ENCODE measurements around the gene CYB5RL. TPM values are rescaled to one million over a fixed set of nuclear protein-coding genes. Genes with fewer than 3 reads are reported as not detected.

CYB5RL gene
- total and polyA plus RNA-seq, 10 donors: 1.3 to 15.1 (median 8.9) TPM

- WGBS, 5 donors: 52 to 75% (median 57%) methylated on average over 2 to 3 of the region's 3 CpGs
- intact Hi-C loops (cut with DNase I; ENCODE audit: low total_unique reads): no loop called here
- H3K27me3 ChIP-seq (replicated peaks in 1 of 7): no peaks in the 10 kb centered on the region
- no peaks in the 10 kb centered on the region for H3K9me3 ChIP-seq
- no peak for DNase-seq
- no peak for TF ChIP-seq POLR2AphosphoS5 (IDR thresholded peaks at IDR 0.05)
- no peak for TF ChIP-seq POLR2A (IDR thresholded peaks at IDR 0.05)
- no peak for TF ChIP-seq CTCF (IDR thresholded peaks at IDR 0.05 in 8 of 11, conservative IDR thresholded peaks at IDR 0.05 in 3 of 11)
- no peak overlapping the region for H3K4me3 ChIP-seq
- peak overlapping the region in 1 of 8 donors; percentile 27 for H3K27ac ChIP-seq
- H3K36me3 ChIP-seq: no peaks in the 10 kb centered on the region
- peaks cover 0 to 17% (median 6%) of the 10 kb centered on the region in 6 donors for H3K4me1 ChIP-seq
These were observed 39.5 kb downstream of the CYB5RL start for GRCh38 chr1:54160351-54160750.

DNA sequence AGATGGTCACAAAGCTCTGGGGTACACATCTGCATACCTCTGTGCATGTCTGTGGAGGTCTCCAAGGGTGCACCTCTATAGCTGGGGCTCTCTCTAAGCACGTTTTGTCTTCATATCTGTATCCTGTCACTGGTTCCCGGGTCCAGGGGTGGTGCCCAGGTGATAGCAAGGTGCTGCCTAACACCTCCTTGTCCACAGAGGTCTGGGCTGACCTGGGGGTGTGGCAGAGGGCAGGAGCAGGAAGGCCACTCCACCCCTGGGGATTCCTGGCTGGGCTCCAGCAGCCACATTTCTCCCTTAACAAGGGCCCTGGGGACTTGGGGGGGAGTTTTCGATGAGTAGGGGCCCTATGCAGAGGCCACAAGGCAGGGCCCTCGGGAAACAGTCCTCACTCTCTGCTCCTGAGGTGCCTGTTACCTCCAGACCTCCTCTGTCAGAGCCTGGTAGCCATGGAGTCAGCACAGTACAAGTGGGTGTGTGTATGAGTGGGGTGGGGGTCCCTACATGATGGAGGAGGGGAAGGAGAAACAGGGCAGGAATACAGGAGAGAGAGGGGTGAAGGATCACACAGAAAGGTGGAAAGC is 40.0 kb downstream of the CYB5RL start:
- WGBS, 5 donors: 45 to 73% (median 69%) methylated on average over 4 of the region's 4 CpGs
- DNase-seq: peak; percentile 51
- Histone ChIP-seq H3K27ac (peak overlapping the region in 1 of 8 donors; percentile 27), H3K4me1 (peaks cover 0 to 17% (median 6%) of the 10 kb centered on the region in 6 donors), H3K9me3 (no peaks in the 10 kb centered on the region), H3K36me3 (no peaks in the 10 kb centered on the region), H3K27me3 (replicated peaks in 1 of 7) (no peaks in the 10 kb centered on the region), H3K4me3 (no peak overlapping the region)
- TF ChIP-seq CTCF (IDR thresholded peaks at IDR 0.05 in 8 of 11, conservative IDR thresholded peaks at IDR 0.05 in 3 of 11): no peak
- intact Hi-C loops (cut with DNase I; ENCODE audit: low total_unique reads): no loop called here

- Histone ChIP-seq H3K9me3 (no peaks in the 10 kb centered on the region), H3K36me3 (no peaks in the 10 kb centered on the region), H3K4me1 (peaks cover 0 to 27% (median 9%) of the 10 kb centered on the region in 6 donors), H3K4me3 (no peak overlapping the region), H3K27ac (no peak overlapping the region), H3K27me3 (replicated peaks in 1 of 7) (no peaks in the 10 kb centered on the region)
- TF ChIP-seq POLR2A (IDR thresholded peaks at IDR 0.05) (no peak), POLR2AphosphoS5 (IDR thresholded peaks at IDR 0.05) (no peak), CTCF (IDR thresholded peaks at IDR 0.05 in 8 of 11, conservative IDR thresholded peaks at IDR 0.05 in 3 of 11) (no peak)
- peak; percentile 37 for DNase-seq
- intact Hi-C loops (cut with DNase I; ENCODE audit: low total_unique reads): no loop called here
- WGBS, 5 donors: 64 to 91% (median 88%) methylated on average over 1 to 3 of the region's 3 CpGs
These were observed 41.8 kb downstream of the CYB5RL start for GRCh38 chr1:54158071-54158470.

GRCh38 chr1:54157401-54157800 is 42.4 kb downstream of the CYB5RL start:
- no peak overlapping the region for H3K27ac ChIP-seq
- 82 to 97% (median 93%) methylated on average over 6 of the region's 6 CpGs for WGBS, 5 donors
- H3K4me3 ChIP-seq: no peak overlapping the region
- H3K4me1 ChIP-seq: peaks cover 0 to 27% (median 9%) of the 10 kb centered on the region in 6 donors
- no peaks in the 10 kb centered on the region for H3K27me3 ChIP-seq (replicated peaks in 1 of 7)
- TF ChIP-seq POLR2A (IDR thresholded peaks at IDR 0.05) (no peak), CTCF (IDR thresholded peaks at IDR 0.05 in 8 of 11, conservative IDR thresholded peaks at IDR 0.05 in 3 of 11) (no peak), POLR2AphosphoS5 (IDR thresholded peaks at IDR 0.05) (no peak)
- no peaks in the 10 kb centered on the region for H3K9me3 ChIP-seq
- peak; percentile 33 for DNase-seq
- H3K36me3 ChIP-seq: no peaks in the 10 kb centered on the region
- intact Hi-C loops (cut with DNase I; ENCODE audit: low total_unique reads): no loop called here
